GM12891 (cell line): ENCODE measurements around the gene PI16.

Experiments used
- DNase-seq: peaks from one replicate; pipeline ENCODE4 v3.0.0; 2011; ENCODE audit warnings: low spot score; ENCODE audit not compliant: insufficient read length
- FAIRE-seq: peaks from 2 replicates; lab custom pipeline; 2011; peaks lifted over from hg19 to GRCh38; lab: Jason Lieb, UNC
- PAX5 ChIP-seq: IDR thresholded peaks from 2 replicates; pipeline ENCODE4 v1.6.1; 2011; ENCODE audit warnings: low read length, moderate library complexity, mild to moderate bottlenecking; ENCODE audit not compliant: insufficient read depth, severe bottlenecking
- POLR2A ChIP-seq: IDR thresholded peaks from 2 replicates; pipeline ENCODE4 v1.6.1; 2011; ENCODE audit warnings: low read depth, low read length, control low read depth
- POLR2AphosphoS5 ChIP-seq: IDR thresholded peaks from 2 replicates; pipeline ENCODE4 v1.6.1; 2011; ENCODE audit warnings: low read depth, low read length, control low read depth
- POU2F2 ChIP-seq: IDR thresholded peaks from 2 replicates; pipeline ENCODE4 v1.6.1; 2011; ENCODE audit warnings: low read depth, mild to moderate bottlenecking, control low read depth, low read length, moderate library complexity
- SPI1 ChIP-seq: IDR thresholded peaks from 2 replicates; pipeline ENCODE4 v1.6.1; 2011; ENCODE audit warnings: low read depth, low read length, control low read depth
- TAF1 ChIP-seq: IDR thresholded peaks from 2 replicates; pipeline ENCODE4 v1.6.1; 2011; ENCODE audit warnings: low read depth, low read length, control low read depth

Gene PI16

DNA sequence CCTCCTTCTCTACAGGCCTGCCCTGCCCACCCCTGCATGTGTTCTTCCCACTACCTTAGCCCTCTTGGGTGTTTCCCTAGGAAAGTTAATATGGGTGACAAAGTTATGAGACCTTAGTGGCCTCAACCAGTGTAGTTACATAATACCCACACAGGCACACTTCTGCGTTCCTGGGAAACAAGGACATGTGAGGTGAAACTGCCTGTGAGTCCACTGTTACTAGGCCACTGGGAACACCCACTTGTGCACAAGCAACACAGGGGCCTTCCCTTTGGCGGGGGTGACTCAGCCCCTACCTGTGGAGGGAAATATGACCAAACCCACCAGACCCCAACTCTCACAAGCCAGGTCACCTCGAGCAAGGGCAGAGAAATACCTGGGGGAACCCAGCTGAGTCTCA lies 12.8 kb downstream of the PI16 start:
- no peak for TF ChIP-seq POU2F2
- TF ChIP-seq POLR2AphosphoS5: peak; percentile 61; the same call in 1 of the 2 replicates
- peak; percentile 12 for TF ChIP-seq POLR2A
- FAIRE-seq: no peak
- no peak for DNase-seq

GRCh38 chr6:36967757-36968156 lies 13.2 kb downstream of the PI16 start:
- no peak for FAIRE-seq
- DNase-seq: no peak
- TF ChIP-seq POU2F2 (no peak), POLR2A (peak; percentile 21; the same call in 1 of the 2 replicates), POLR2AphosphoS5 (peak; percentile 51; the same call in 1 of the 2 replicates)

DNA sequence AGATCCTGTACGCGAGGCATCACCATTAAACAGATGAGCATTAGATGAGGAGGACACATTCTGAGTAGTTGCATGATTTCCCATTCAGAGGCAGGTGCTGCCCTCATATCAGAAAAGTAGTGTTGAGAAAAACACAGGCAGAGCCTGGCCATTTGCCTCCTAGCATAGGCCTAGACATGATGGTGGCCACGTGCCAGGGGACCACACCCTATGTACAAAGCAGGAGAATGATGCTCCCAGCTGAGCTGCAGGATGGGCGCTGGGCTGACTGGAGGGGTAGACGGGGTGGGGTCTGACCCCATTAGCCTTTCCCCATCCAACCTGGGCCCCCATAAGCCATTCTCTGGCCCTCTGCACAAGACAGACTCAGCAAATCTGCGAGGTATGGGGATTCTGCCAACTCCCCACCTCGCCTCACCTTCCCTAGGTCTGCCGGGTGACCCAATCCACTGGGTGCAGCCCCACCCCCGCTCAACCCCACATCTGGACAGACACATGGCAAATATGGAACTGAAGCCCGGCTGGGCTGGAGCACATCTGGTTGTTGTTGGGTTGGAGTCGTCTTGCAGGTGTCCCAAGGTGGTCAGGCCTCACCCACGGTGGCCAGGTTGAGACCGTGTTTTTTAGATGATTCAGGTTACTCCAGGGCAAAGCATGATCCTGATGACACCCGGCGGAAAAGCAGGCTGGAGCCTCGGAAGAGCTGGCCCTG lies 13.9 kb downstream of the PI16 start:
- FAIRE-seq: no peak
- no peak for TF ChIP-seq SPI1
- TF ChIP-seq POLR2AphosphoS5: no peak
- no peak for TF ChIP-seq POU2F2
- TF ChIP-seq TAF1: no peak
- TF ChIP-seq PAX5: no peak
- TF ChIP-seq POLR2A: no peak; the same call in 1 of the 2 replicates
- DNase-seq: no peak

- TF ChIP-seq TAF1: no peak
- no peak for TF ChIP-seq POLR2AphosphoS5
- TF ChIP-seq POLR2A: no peak
- no peak for TF ChIP-seq SPI1
- TF ChIP-seq POU2F2: no peak
- no peak for TF ChIP-seq PAX5
- FAIRE-seq (no peak), DNase-seq (no peak)
Observed at GRCh38 chr6:36969240-36969691, 14.7 kb downstream of the PI16 start.

DNA sequence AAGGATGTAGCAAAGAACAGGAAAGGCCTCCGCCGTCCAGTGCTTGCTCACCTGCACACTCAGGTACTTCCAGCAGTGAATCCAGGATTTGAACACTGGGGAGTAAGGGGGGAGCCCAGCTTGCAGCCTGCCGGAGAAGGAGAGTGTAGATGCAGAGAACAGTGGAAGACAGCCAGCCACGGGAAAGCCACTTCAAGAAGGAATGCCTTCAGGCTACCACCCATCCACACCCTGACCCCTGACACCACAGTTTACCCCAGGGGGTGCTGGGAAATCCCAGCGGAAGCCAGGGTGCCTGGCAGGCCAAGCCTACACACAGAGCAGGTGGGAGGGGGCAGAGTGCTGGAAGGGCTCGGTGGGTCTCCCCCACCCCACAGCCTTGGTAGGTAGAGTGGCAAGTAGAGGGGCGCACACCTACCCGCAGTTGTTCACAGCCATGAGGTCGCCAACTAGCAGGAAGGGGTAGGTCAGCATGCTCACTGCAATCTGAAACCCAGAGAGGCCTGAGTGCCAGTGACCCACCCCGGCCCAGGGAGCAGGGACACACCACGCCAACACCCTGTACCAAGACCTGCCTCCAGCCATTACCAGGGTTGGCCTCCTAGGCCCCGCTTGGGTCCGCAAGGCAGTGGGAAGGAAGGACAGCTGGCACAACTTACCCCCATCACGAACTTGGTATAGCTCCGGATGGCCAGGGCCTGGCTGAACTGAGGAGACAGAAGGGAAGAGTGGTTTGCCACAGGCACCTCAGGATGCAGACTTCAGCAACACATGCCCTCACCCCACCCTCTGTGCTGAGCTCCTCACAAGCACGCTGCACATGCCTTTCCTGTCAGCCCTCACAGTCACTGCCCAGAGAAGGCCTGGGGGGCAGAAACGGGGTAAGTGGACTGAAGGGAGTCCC lies 15.7 kb downstream of the PI16 start:
- TF ChIP-seq POLR2AphosphoS5: no peak
- TF ChIP-seq POLR2A: 0 out of 2 replicates have a peak, but pooled peaks have one; percentile 18
- no peak for FAIRE-seq
- no peak for DNase-seq

- no peak; the same call in 1 of the 2 replicates for TF ChIP-seq POLR2A
- 0 out of 2 replicates have a peak, but pooled peaks have one; percentile 34 for TF ChIP-seq POLR2AphosphoS5
- no peak for DNase-seq
- FAIRE-seq: no peak
Observed at GRCh38 chr6:36970892-36971842, 16.6 kb downstream of the PI16 start.

GRCh38 chr6:36971921-36972673 lies 17.6 kb downstream of the PI16 start:
- no peak for DNase-seq
- no peak for FAIRE-seq
- TF ChIP-seq POU2F2 (no peak), PAX5 (no peak)

DNA sequence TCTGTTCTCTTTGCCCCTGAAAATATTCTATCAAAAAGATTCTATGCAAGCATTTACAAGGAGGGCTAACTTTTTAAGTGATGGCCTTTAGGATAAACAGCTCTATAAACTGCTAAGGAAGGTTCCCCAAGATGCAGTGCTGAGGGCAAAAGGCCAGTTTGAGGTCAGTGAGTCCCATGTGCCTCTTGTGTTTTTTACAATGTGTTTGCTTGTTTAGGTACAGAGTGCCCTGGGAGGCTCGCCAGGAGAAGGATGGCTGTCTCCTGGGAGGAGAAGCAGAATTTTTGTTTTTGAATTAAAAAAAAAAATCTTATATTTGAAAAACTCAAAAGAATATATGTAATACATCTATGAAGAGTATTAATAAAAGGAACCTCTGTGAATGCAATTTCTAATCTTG lies 18.7 kb downstream of the PI16 start:
- DNase-seq (no peak), FAIRE-seq (no peak)
- no peak for TF ChIP-seq POLR2A
- TF ChIP-seq POU2F2: no peak

- no peak for FAIRE-seq
- TF ChIP-seq POLR2A (no peak), SPI1 (no peak), PAX5 (no peak), POLR2AphosphoS5 (no peak)
- no peak for DNase-seq
Observed at GRCh38 chr6:36973647-36974046, 19.1 kb downstream of the PI16 start.
